Erythroblast (primary cell): ENCODE measurements around the gene CENPX.
A peak's percentile ranks its signal among the peaks of the same experiment; 100 is the strongest.

Experiments used
- DNase-seq, 2 experiments: peaks; one replicate each; lab custom pipeline; 2025; lab: John Stamatoyannopoulos, UW
- GATA1 ChIP-seq: IDR thresholded peaks from 2 replicates; pipeline ENCODE4 v1.6.1; 2011; ENCODE audit warnings: low read depth, mild to moderate bottlenecking, control low read depth, low read length, moderate library complexity
- POLR2A ChIP-seq: IDR thresholded peaks from 2 replicates; pipeline ENCODE4 v1.6.1; 2011; ENCODE audit warnings: mild to moderate bottlenecking, low read length

CENPX gene

GRCh38 chr17:82020572-82021106, 2.0 kb downstream of the CENPX start:
- DNase-seq, result no peak
- TF ChIP-seq POLR2A (no peak), GATA1 (no peak)

GRCh38 chr17:82019690-82020571, 2.7 kb downstream of the CENPX start:
- peak; percentile 75 to 83 for DNase-seq

GRCh38 chr17:82018989-82019689, 3.5 kb downstream of the CENPX start:
- no peak for TF ChIP-seq GATA1
- no peak for TF ChIP-seq POLR2A

More at GRCh38 chr17:82019690-82020571, 2.7 kb downstream of the CENPX start:
- no peak for TF ChIP-seq POLR2A
- TF ChIP-seq GATA1, result no peak

GRCh38 chr17:82018152-82018988, 4.3 kb downstream of the CENPX start:
- DNase-seq, result no peak
- TF ChIP-seq GATA1 (no peak), POLR2A (no peak)

More at GRCh38 chr17:82018989-82019689, 3.5 kb downstream of the CENPX start:
- no peak for DNase-seq

- TF ChIP-seq POLR2A (no peak), GATA1 (no peak)
- DNase-seq, result no peak
These were observed 5.0 kb downstream of the CENPX start for GRCh38 chr17:82017612-82018151.

GRCh38 chr17:82016875-82017459, 5.7 kb downstream of the CENPX start:
- DNase-seq, result no peak
- TF ChIP-seq POLR2A (no peak), GATA1 (no peak)

GRCh38 chr17:82016061-82016874, 6.4 kb downstream of the CENPX start:
- TF ChIP-seq GATA1, result no peak
- no peak for TF ChIP-seq POLR2A
- DNase-seq, result no peak

GRCh38 chr17:82015311-82015971, 7.2 kb downstream of the CENPX start:
- TF ChIP-seq POLR2A (no peak), GATA1 (no peak)
- no peak for DNase-seq

GRCh38 chr17:82014971-82015310, 7.7 kb downstream of the CENPX start:
- DNase-seq, result no peak

GRCh38 chr17:82014432-82014831, 8.2 kb downstream of the CENPX start:
- no peak for TF ChIP-seq GATA1
- no peak for TF ChIP-seq POLR2A
- no peak for DNase-seq

More at GRCh38 chr17:82014971-82015310, 7.7 kb downstream of the CENPX start:
- TF ChIP-seq GATA1 (no peak), POLR2A (no peak)

- TF ChIP-seq POLR2A, result no peak
- TF ChIP-seq GATA1, result no peak
- no peak for DNase-seq
These were observed 8.8 kb downstream of the CENPX start for GRCh38 chr17:82013772-82014321.

GRCh38 chr17:82013341-82013740, 9.3 kb downstream of the CENPX start:
- TF ChIP-seq POLR2A (no peak), GATA1 (no peak)
- no peak for DNase-seq
